K562 (cell line): ENCODE measurements around the gene CTDNEP1. TPM values are rescaled to one million over a fixed set of nuclear protein-coding genes. Genes with fewer than 3 reads are reported as not detected.
A peak's percentile ranks its signal among the peaks of the same experiment; 100 is the strongest.

ENCODE experiments used
- ATAC-seq: fragments of 200-7000 bp; cut with Tn5 transposase; 3 replicates; pipeline ENCODE4 v1.9.1; 2020; ENCODE audit warnings: moderate library complexity
- BruUV-seq: library from RNA; stranded (reverse); fragments of 400-500 nt; replicated peaks from 2 replicates; lab custom pipeline; 2021; lab: Mats Ljungman, UMichigan
- CTCF ChIA-PET: fragments of 300-600 bp; formaldehyde crosslinking; extraction: SDS; loops from one replicate; lab custom pipeline; 2021; ENCODE audit warnings: low intra/inter-chr PET ratio; lab: Yijun Ruan, JAX
- POLR2A ChIA-PET: fragments of 300-600, 350-650 bp; sonication (Branson Sonifier 250); formaldehyde crosslinking; extraction: SDS; loops from one replicate; lab custom pipeline; 2021; ENCODE audit warnings: antibody characterized with exemption, inconsistent platforms; lab: Yijun Ruan, JAX
- DNase-seq, 4 experiments: peaks; one replicate each; pipeline versions ENCODE4 v3.0.0 to v3.0.0-alpha.2; 2011 to 2018; ENCODE audit warnings: low spot score in 3 of 4, mixed read lengths in 3 of 4; ENCODE audit errors: extremely low read depth in 1 of 4
- FAIRE-seq: peaks from 2 replicates; lab custom pipeline; 2011; peaks lifted over from hg19 to GRCh38; lab: Jason Lieb, UNC
- H2AFZ ChIP-seq: 2 replicates; pipeline ENCODE4 v1.6.0; 2011; ENCODE audit warnings: low read depth, low read length, control low read depth, inconsistent platforms
- H3K27ac ChIP-seq: fragments of 200-600 bp; 3 replicates; pipeline ENCODE4 v1.8.0; 2011; ENCODE audit warnings: low read depth, mild to moderate bottlenecking, control low read depth, inconsistent platforms, low read length, moderate library complexity, mixed read lengths; ENCODE audit errors: extremely low read depth
- H3K27me3 ChIP-seq, 2 experiments: fragments of 300-600 bp in 1 of 2; 2 replicates in 1 of 2; 3 replicates in 1 of 2; pipeline versions ENCODE4 v1.6.0 to v1.8.0; 2011; ENCODE audit warnings: inconsistent platforms in 2 of 2, low read length in 2 of 2, mild to moderate bottlenecking in 1 of 2, mixed read lengths in 1 of 2, moderate library complexity in 1 of 2; ENCODE audit not compliant: control insufficient read depth in 2 of 2, insufficient read depth in 2 of 2
- H3K36me3 ChIP-seq: fragments of 300-600 bp; 3 replicates; pipeline ENCODE4 v1.8.0; 2011; ENCODE audit warnings: mild to moderate bottlenecking, low read length, inconsistent platforms; ENCODE audit not compliant: control insufficient read depth, insufficient read depth
- H3K4me1 ChIP-seq, 2 experiments: fragments of 200-600 bp in 1 of 2; replicated peaks in 1 of 2; 2 replicates in 1 of 2; 3 replicates in 1 of 2; pipeline versions ENCODE4 v1.5.1 to v1.8.0; 2011; ENCODE audit warnings: inconsistent platforms in 2 of 2, low read length in 2 of 2, mild to moderate bottlenecking in 1 of 2, mixed read lengths in 1 of 2, moderate library complexity in 1 of 2; ENCODE audit not compliant: control insufficient read depth in 2 of 2, insufficient read depth in 2 of 2
- H3K4me2 ChIP-seq: 2 replicates; pipeline ENCODE4 v1.6.1; 2011; ENCODE audit warnings: low read length, control low read depth, inconsistent platforms, mixed read lengths; ENCODE audit not compliant: insufficient read depth
- H3K4me3 ChIP-seq: fragments of 200-600 bp; sonication (generic), shearing (Covaris generic); 2 replicates; pipeline ENCODE4 v1.5.1; 2016; ENCODE audit warnings: control low read depth, inconsistent platforms
- H3K79me2 ChIP-seq: fragments of 200-600 bp; 3 replicates; pipeline ENCODE4 v1.8.0; 2011; ENCODE audit warnings: low read length, inconsistent platforms; ENCODE audit not compliant: control insufficient read depth, insufficient read depth
- H3K9ac ChIP-seq, 2 experiments: 2 replicates each; pipeline versions ENCODE4 v1.6.0 to v1.6.1; 2011; ENCODE audit warnings: low read depth in 2 of 2, low read length in 2 of 2, control low read depth in 1 of 2, inconsistent platforms in 1 of 2, mild to moderate bottlenecking in 1 of 2, mixed read lengths in 1 of 2; ENCODE audit not compliant: insufficient read depth in 1 of 2
- H3K9me1 ChIP-seq: one replicate; pipeline ENCODE4 v1.6.0; 2011; ENCODE audit warnings: inconsistent platforms, mild to moderate bottlenecking, low read length, moderate library complexity; ENCODE audit not compliant: control insufficient read depth, insufficient read depth
- H3K9me3 ChIP-seq: replicated peaks from 2 replicates; pipeline ENCODE4 v1.5.1; 2011; ENCODE audit warnings: low read depth, low read length, inconsistent platforms; ENCODE audit not compliant: control insufficient read depth, insufficient read depth
- H4K20me1 ChIP-seq: replicated peaks from 2 replicates; pipeline ENCODE4 v1.6.1; 2011; ENCODE audit warnings: low read length, inconsistent platforms, mixed read lengths; ENCODE audit not compliant: control insufficient read depth, insufficient read depth
- ATF2 ChIP-seq: sonication (generic); formaldehyde crosslinking; IDR thresholded peaks from 2 replicates; pipeline ENCODE4 v1.8.1; 2022; ENCODE audit warnings: missing genetic modification reagents
- BDP1 ChIP-seq: IDR thresholded peaks from 3 replicates; pipeline ENCODE4 v1.6.1; 2011; ENCODE audit not compliant: insufficient read length, insufficient read depth
- GATAD2B ChIP-seq: fragments of 450-650 bp; IDR thresholded peaks from 2 replicates; pipeline ENCODE4 v1.6.1; 2017; ENCODE audit warnings: mild to moderate bottlenecking, borderline replicate concordance
- IFI16 ChIP-seq: fragments of 250-450 bp; sonication (Bioruptor Pico); IDR thresholded peaks from 2 replicates; pipeline ENCODE4 v2.1.2; 2022; ENCODE audit warnings: mild to moderate bottlenecking, inconsistent platforms
- MCM2 ChIP-seq: fragments of 450-650 bp; IDR thresholded peaks from 2 replicates; pipeline ENCODE4 v1.6.1; 2017; ENCODE audit warnings: low read depth, mild to moderate bottlenecking
- MIER1 ChIP-seq: fragments of 450-650 bp; IDR thresholded peaks from 2 replicates; pipeline ENCODE4 v1.6.1; 2016; ENCODE audit warnings: antibody characterized with exemption, mild to moderate bottlenecking, low read depth
- SRSF3 ChIP-seq: fragments of 200-400 bp; formaldehyde crosslinking; IDR thresholded peaks from 2 replicates; pipeline ENCODE4 v1.6.1; 2016; ENCODE audit warnings: mild to moderate bottlenecking, low read length, moderate library complexity; ENCODE audit not compliant: insufficient read depth
- ZBTB11 ChIP-seq, 3 experiments: fragments of 200-800 bp in 1 of 3; fragments of 250-450 bp in 1 of 3; fragments of 450-650 bp in 1 of 3; sonication (Bioruptor Pico) in 1 of 3; sonication (Bioruptor generic) in 1 of 3; formaldehyde crosslinking in 1 of 3; IDR thresholded peaks; 2 replicates each; pipeline versions ENCODE4 v1.6.1 to v1.8.0; 2016 to 2022; ENCODE audit warnings: mild to moderate bottlenecking in 2 of 3, missing genetic modification characterization in 2 of 3, missing compliant biosample characterization in 1 of 3, moderate library complexity in 1 of 3
- ZBTB26 ChIP-seq: fragments of 450-650 bp; formaldehyde crosslinking; IDR thresholded peaks from 2 replicates; pipeline ENCODE4 v1.4.0; 2022; ENCODE audit warnings: missing genetic modification characterization
- ZBTB34 ChIP-seq: fragments of 250-450 bp; sonication (Bioruptor Pico); IDR thresholded peaks from 2 replicates; pipeline ENCODE4 v1.8.0; 2021; ENCODE audit warnings: mild to moderate bottlenecking, moderate library complexity
- ZFX ChIP-seq: sonication (generic); formaldehyde crosslinking; IDR thresholded peaks from 2 replicates; pipeline ENCODE4 v1.8.0; 2022; ENCODE audit warnings: mild to moderate bottlenecking, missing genetic modification reagents, moderate library complexity
- ZNF146 ChIP-seq: IDR thresholded peaks from one replicate; pipeline ENCODE4 v1.6.1; 2018; ENCODE audit warnings: missing compliant biosample characterization; ENCODE audit not compliant: unreplicated experiment
- WGBS: fragments of 100-300 bp; shearing (Covaris generic); methylation state at CpG from one replicate; pipeline ENCODE4 v1.1.6; 2016; ENCODE audit warnings: low coverage, mixed read lengths; ENCODE audit not compliant: insufficient coverage; ENCODE audit errors: missing lambda C conversion rate; 5-methylcytosine and 5-hydroxymethylcytosine counted together
- in situ Hi-C: fragments of 300-500 bp; cut with MboI; formaldehyde crosslinking; loops from 4 replicates; pipeline ENCODE4 v1.15.0; 2018; ENCODE audit warnings: inconsistent platforms, mixed read lengths
- intact Hi-C: fragments of 100-400 bp; cut with micrococcal nuclease; formaldehyde crosslinking; loops from 2 replicates; pipeline ENCODE4 v1.14.2; 2022
- polyA plus RNA-seq, 8 experiments: library from polyadenylated mRNA; depleted of rRNA in 4 of 8; stranded (reverse) in 5 of 8; unstranded in 3 of 8; fragments of >200 nt; fragmentation: Nextera tagmentation in 2 of 8; fragmentation: Illumina TruSeq in 1 of 8; extraction: Ambion mirVana in 2 of 8; extraction: Trizol in 1 of 8; gene quantifications; 2 replicates each; pipeline versions ENCODE4 v1.2.1 to v1.2.3, GENCODE V29; 2011 to 2014; ENCODE audit warnings: inconsistent platforms in 1 of 8, missing spikeins in 1 of 8
- total RNA-seq, 7 experiments: library from RNA; depleted of rRNA in 6 of 7; stranded (reverse); fragments of >200 nt in 6 of 7; fragmentation: Illumina TruSeq in 2 of 7; extraction: Trizol in 2 of 7; gene quantifications; 2 replicates each; pipeline versions ENCODE4 v1.2.1 to v1.2.3, GENCODE V29; 2011 to 2021; ENCODE audit warnings: low replicate concordance in 1 of 7
- TF ChIP-seq, protein P1 (sequence below): fragments of 450-650 bp; formaldehyde crosslinking; IDR thresholded peaks from 2 replicates; pipeline ENCODE4 v1.4.0; 2020; ENCODE audit warnings: mild to moderate bottlenecking, moderate library complexity

Gene CTDNEP1
- total and polyA plus RNA-seq, 9 of the 15 experiments (the other 6 are each of a cell fraction or from before 2014, with no cell fraction given), result 10.7 to 150 (median 28.5) TPM

- FAIRE-seq (no peak), ATAC-seq (no peak), DNase-seq (no peak)
- in situ Hi-C loops (no loop called here), intact Hi-C loops (no loop called here)
- no peaks in the 10 kb centered on the region for H3K27me3 ChIP-seq
- peaks cover 43% of the 10 kb centered on the region for H3K36me3 ChIP-seq
- CTCF ChIA-PET, result no interaction called here
- peak overlapping the region in 1 of 2 experiments; percentile 97; a peak in 1 of 4 replicates for H3K9ac ChIP-seq
- H3K27ac ChIP-seq, result no peak overlapping the region; the same call in 2 of the 3 replicates
- H3K9me3 ChIP-seq, result no peaks in the 10 kb centered on the region
- 59% methylated on average over 6 of the region's 6 CpGs for WGBS
- peak overlapping the region; percentile 37 for H3K4me2 ChIP-seq
- no peaks in the 10 kb centered on the region for H3K9me1 ChIP-seq
- POLR2A ChIA-PET, result interaction anchor here (1.2 to 2.5 kb wide), 3 partner anchors 10 to 14 kb away, joined by 3 to 8 read pairs (median 7); partner anchors contain the start of gene PHF23
- no peaks in the 10 kb centered on the region for H4K20me1 ChIP-seq
- peaks cover 13 to 19% of the 10 kb centered on the region in 2 experiments; a peak in 4 of 5 replicates for H3K4me1 ChIP-seq
- H3K79me2 ChIP-seq, result peaks cover 60% of the 10 kb centered on the region
- peak overlapping the region; percentile 2; the same call in 1 of the 2 replicates for H3K4me3 ChIP-seq
- no peak overlapping the region for H2AFZ ChIP-seq
- BruUV-seq, result no TSS peak
- TF ChIP-seq ZBTB11 (CRISPR knock-in tag; IDR thresholded peaks at IDR 0.05) (no peak), ZFX (CRISPR knock-in tag) (no peak), BDP1 (no peak), SRSF3 (no peak), GATAD2B (no peak), ZBTB26 (CRISPR knock-in tag) (no peak), MCM2 (no peak), ATF2 (CRISPR knock-in tag) (no peak), IFI16 (CRISPR knock-in tag) (no peak), ZNF146 (CRISPR knock-in tag) (no peak), MIER1 (no peak), ZBTB34 (CRISPR knock-in tag) (no peak)
- TF ChIP-seq, protein P1, sequence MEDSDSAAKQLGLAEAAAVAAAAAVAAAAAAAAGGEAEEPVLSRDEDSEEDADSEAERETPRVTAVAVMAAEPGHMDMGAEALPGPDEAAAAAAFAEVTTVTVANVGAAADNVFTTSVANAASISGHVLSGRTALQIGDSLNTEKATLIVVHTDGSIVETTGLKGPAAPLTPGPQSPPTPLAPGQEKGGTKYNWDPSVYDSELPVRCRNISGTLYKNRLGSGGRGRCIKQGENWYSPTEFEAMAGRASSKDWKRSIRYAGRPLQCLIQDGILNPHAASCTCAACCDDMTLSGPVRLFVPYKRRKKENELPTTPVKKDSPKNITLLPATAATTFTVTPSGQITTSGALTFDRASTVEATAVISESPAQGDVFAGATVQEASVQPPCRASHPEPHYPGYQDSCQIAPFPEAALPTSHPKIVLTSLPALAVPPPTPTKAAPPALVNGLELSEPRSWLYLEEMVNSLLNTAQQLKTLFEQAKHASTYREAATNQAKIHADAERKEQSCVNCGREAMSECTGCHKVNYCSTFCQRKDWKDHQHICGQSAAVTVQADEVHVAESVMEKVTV, result no peak
Observed at GRCh38 chr17:7249214-7249613, 2.3 kb downstream of the CTDNEP1 start.
